Right lobe of liver (tissue), 6 donors: ENCODE measurements around the gene TH. TPM values are rescaled to one million over a fixed set of nuclear protein-coding genes. Genes with fewer than 3 reads are reported as not detected.

Experiments used
- ATAC-seq, 4 donors: fragments of 200-7000 bp; cut with Tn5 transposase; one replicate each; pipeline ENCODE4 v1.9.1; 2020; ENCODE audit warnings: mild to moderate bottlenecking in 4 of 4, moderate library complexity in 4 of 4
- DNase-seq, 3 donors: peaks; one replicate each; pipeline ENCODE4 v3.0.0-alpha.2; 2020
- H3K27ac ChIP-seq, 3 donors: fragments of 200-600 bp; one replicate each; pipeline ENCODE4 v1.8.0; 2022
- H3K27me3 ChIP-seq, 2 donors: fragments of 200-600 bp; one replicate each; pipeline ENCODE4 v1.8.0; 2022
- H3K36me3 ChIP-seq, 4 donors: fragments of 200-600 bp; sonication (generic) in 1 of 4; one replicate each; pipeline versions ENCODE4 v1.5.1 to v1.8.0; 2017 to 2022; ENCODE audit warnings: control low read depth in 1 of 4
- H3K4me1 ChIP-seq, 4 donors: fragments of 200-600 bp; sonication (generic) in 1 of 4; one replicate each; pipeline versions ENCODE4 v1.5.1 to v1.8.0; 2017 to 2022; ENCODE audit warnings: control low read depth in 1 of 4
- H3K4me3 ChIP-seq, 3 donors: fragments of 200-600 bp; one replicate each; pipeline ENCODE4 v1.8.0; 2022
- H3K9me3 ChIP-seq, 4 donors: fragments of 200-600 bp; sonication (generic) in 1 of 4; one replicate each; pipeline versions ENCODE4 v1.5.1 to v1.8.0; 2017 to 2022; ENCODE audit warnings: control low read depth in 1 of 4
- CTCF ChIP-seq, 4 donors: fragments of 200-600 bp in 3 of 4; fragments of 450-650 bp in 1 of 4; IDR thresholded peaks; one replicate each; pipeline versions ENCODE4 v1.5.1 to v1.8.0; 2016 to 2022; ENCODE audit warnings: antibody characterized with exemption in 4 of 4, mild to moderate bottlenecking in 2 of 4
- POLR2A ChIP-seq: fragments of 450-650 bp; IDR thresholded peaks from one replicate; pipeline ENCODE4 v1.6.1; 2017; ENCODE audit warnings: antibody characterized with exemption, mild to moderate bottlenecking
- WGBS: methylation state at CpG from one replicate; pipeline ENCODE4 v1.1.6; 2018; ENCODE audit warnings: low coverage, low lambda C conversion rate; ENCODE audit not compliant: insufficient coverage; ENCODE audit errors: missing lambda C conversion rate; 5-methylcytosine and 5-hydroxymethylcytosine counted together
- intact Hi-C, 2 donors: fragments of 100-400 bp; cut with DNase I; formaldehyde crosslinking; loops; one replicate each; pipeline versions ENCODE4 v1.11.2 to v1.14.1; 2022
- total RNA-seq, 6 experiments: library from RNA; depleted of rRNA in 2 of 6; stranded (reverse); fragments of >200 nt in 2 of 6; fragmentation: NEBNext Ultra II Directional in 3 of 6; extraction: Animal tissue kit (Norgen Biotek cat#: 25700) in 3 of 6; gene quantifications; one replicate each; pipeline versions ENCODE4 v1.1.0 to v1.2.4, GENCODE V29; 2016 to 2023
- donor health status: DM: no; HTN: yes; CAD: no.
- donor health status: DM: no; HTN: no; CAD: no.
- donor health status: DM: no; HTN: no; CAD: no.
- donor health status: DM: no; HTN: yes; CAD: no.
- donor health status: DM: no; HTN: yes; CAD: no.

TH gene
- total RNA-seq, 6 experiments from 2014 or later: 0.51 to 0.64 TPM; not detected in 4

DNA sequence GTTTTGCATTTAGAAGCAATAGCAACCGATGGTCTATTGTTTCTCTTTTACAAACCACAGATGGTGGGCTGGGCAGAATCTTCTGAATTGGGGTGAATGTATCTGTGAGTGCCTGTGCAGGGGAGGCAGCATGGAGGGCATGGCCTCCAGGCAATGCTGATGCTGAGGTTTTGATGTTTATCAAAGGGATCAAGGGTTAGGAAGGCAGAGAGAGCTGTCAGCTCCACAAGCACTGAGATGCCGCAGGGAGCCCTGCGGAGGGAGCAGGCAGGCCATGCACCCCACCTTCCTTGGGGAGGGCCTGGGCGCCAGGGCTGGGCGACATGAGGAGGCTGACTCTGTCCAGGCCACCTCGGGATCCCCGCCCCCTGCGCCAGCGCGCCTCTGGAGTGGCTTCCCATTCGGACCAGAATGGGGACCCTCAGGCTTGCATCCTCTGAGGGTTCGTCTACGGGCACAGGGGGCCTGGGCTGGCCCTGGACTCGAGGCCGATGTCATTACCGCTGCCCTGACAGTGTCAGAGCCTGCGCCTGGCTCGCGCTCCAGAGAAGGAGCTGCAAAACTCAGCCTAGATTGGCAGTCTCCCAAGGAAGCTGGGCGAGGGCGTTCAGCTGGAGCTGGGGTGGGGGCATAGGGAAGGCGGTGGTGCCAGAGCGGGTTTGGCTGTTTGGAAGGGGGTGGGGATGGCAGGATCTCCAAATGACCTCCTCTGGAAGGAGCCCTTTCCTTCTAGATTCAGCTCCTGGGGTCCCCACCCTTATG is 13.9 kb upstream of the TH start:
- DNase-seq (no peak), ATAC-seq (no peak)
- Histone ChIP-seq H3K9me3 (no peaks in the 10 kb centered on the region), H3K36me3 (no peaks in the 10 kb centered on the region), H3K4me1 (no peaks in the 10 kb centered on the region), H3K27me3 (no peaks in the 10 kb centered on the region), H3K27ac (no peak overlapping the region), H3K4me3 (no peak overlapping the region)
- 63% methylated on average over 4 of the region's 23 CpGs for WGBS
- TF ChIP-seq POLR2A (no peak), CTCF (IDR thresholded peaks at IDR 0.05) (no peak)
- intact Hi-C loops: no loop called here

DNA sequence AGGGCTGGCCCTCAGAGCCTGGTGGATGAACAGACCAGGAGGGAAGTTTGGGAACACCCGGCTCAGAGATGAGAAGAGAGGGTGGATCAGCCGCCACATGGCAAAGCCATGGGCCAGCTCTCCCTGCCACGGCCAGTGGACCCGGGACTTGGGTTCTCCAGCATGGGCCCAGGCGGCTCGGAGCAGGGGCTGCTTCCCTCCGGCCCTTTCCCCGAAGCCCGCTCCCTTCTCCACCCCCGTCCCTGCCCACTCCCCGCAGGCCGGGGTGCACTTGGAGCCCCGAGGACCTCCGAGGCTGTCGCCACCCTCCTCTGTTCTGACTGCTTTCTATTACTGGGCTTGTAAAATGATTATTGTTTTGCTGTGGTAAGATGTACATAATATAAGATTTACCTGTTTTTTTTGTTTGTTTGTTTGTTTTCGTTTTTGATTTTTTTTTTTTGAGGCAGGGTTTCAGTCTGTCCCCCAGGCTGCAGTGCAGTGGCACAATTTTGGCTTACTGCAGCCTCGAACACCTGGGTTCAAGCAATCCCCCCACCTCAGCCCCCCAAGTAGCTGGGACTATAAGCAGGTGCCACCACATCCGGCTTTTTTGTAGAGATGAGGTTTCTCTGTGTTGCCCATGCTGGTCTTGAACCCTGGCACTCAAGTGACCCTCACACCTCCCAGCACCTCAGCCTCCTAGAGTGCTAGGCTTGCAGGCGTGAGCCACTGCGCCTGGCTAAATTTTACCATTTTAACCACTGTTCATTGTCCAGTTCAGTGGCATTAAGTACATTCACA is 11.3 kb upstream of the TH start:
- Histone ChIP-seq H3K27ac (no peak overlapping the region), H3K4me1 (no peaks in the 10 kb centered on the region), H3K4me3 (no peak overlapping the region), H3K36me3 (no peaks in the 10 kb centered on the region), H3K27me3 (no peaks in the 10 kb centered on the region), H3K9me3 (no peaks in the 10 kb centered on the region)
- no peak for ATAC-seq
- 45% methylated on average over 6 of the region's 20 CpGs for WGBS
- DNase-seq: no peak
- intact Hi-C loops: no loop called here
- TF ChIP-seq POLR2A: no peak
- TF ChIP-seq CTCF (IDR thresholded peaks at IDR 0.05): no peak

DNA sequence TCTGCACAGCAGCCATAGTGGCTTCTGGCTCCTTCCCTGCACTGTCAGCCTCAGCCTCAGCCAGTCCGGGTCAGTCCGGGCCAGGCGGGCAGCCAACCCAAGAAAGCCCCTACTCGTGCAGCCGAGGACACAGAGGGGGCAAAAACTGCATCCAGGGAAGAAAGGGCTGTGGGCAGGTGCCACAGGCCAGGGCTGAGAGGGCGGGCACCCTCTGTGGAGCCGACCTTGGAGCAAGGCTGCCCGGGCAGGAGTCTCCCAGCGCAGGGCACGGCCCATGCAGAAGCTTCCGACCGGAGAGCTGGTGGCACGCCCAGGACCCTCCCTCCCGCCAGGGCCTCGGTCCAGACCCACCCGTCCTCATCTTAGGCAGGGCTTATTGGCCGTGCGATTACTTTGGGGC is 10.5 kb upstream of the TH start:
- Histone ChIP-seq H3K27me3 (no peaks in the 10 kb centered on the region), H3K9me3 (no peaks in the 10 kb centered on the region), H3K4me3 (no peak overlapping the region), H3K4me1 (no peaks in the 10 kb centered on the region), H3K36me3 (no peaks in the 10 kb centered on the region), H3K27ac (no peak overlapping the region)
- DNase-seq: no peak
- intact Hi-C loops: no loop called here
- ATAC-seq: no peak
- no CpG with 5 or more reads among the region's 18 CpGs for WGBS
- TF ChIP-seq CTCF (IDR thresholded peaks at IDR 0.05) (no peak), POLR2A (no peak)

DNA sequence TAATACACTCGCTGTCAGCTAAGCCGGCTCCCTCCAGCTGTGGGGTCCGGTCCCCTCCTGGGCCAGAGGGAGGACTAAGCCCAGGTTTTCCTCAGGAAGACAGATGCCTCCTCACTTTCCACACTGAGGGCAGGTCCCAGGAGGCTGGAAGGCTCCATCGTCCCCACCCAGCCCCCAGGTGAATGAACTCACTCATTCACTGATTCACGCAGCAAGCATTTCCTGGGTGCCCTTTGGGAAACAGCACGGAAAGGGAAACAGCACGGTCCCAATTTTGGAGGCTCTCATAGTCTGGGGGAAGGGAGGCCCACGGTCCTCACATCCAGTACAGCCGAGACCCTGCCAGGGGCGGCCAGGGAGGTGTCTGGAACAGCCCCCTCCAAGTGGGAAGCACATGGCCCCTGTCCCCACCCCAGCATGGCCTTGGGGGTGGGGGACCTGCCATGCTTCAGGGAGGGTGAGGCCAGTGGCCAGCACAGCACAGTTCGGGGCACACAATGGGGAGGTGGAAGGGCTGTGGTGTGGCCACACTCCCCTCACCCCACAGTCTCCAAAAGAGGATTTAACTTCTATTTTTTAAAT is 9.3 kb upstream of the TH start:
- Histone ChIP-seq H3K9me3 (no peaks in the 10 kb centered on the region), H3K4me1 (no peaks in the 10 kb centered on the region), H3K27me3 (no peaks in the 10 kb centered on the region), H3K36me3 (no peaks in the 10 kb centered on the region), H3K27ac (no peak overlapping the region), H3K4me3 (no peak overlapping the region)
- TF ChIP-seq POLR2A (no peak), CTCF (IDR thresholded peaks at IDR 0.05) (no peak)
- DNase-seq (no peak), ATAC-seq (no peak)
- intact Hi-C loops: no loop called here
- 43% methylated on average over 3 of the region's 11 CpGs for WGBS
